HG02973 (cell line): Measurements from ENCODE around the gene ENTPD7.
"Not testable (repeated sequence)": the region's sequence is repeated elsewhere in the genome, so short reads cannot be mapped to it uniquely, and the experiment has no call there.

ENCODE experiments used
- ATAC-seq: cut with Tn5 transposase; IDR thresholded peaks from one replicate; pipeline ENCODE4 v1.9.1; 2021; ENCODE audit warnings: moderate library complexity; ENCODE audit not compliant: unreplicated experiment

Gene ENTPD7, protein sequence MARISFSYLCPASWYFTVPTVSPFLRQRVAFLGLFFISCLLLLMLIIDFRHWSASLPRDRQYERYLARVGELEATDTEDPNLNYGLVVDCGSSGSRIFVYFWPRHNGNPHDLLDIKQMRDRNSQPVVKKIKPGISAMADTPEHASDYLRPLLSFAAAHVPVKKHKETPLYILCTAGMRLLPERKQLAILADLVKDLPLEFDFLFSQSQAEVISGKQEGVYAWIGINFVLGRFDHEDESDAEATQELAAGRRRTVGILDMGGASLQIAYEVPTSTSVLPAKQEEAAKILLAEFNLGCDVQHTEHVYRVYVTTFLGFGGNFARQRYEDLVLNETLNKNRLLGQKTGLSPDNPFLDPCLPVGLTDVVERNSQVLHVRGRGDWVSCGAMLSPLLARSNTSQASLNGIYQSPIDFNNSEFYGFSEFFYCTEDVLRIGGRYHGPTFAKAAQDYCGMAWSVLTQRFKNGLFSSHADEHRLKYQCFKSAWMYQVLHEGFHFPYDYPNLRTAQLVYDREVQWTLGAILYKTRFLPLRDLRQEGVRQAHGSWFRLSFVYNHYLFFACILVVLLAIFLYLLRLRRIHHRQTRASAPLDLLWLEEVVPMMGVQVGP

GRCh38 chr10:99659031-99659867, at the start of gene ENTPD7:
TSS of gene ENTPD7 (plus strand) at chr10:99659509. CDS start at chr10:99659957, 448 bp downstream.
- ATAC-seq, result peak; percentile 99

DNA sequence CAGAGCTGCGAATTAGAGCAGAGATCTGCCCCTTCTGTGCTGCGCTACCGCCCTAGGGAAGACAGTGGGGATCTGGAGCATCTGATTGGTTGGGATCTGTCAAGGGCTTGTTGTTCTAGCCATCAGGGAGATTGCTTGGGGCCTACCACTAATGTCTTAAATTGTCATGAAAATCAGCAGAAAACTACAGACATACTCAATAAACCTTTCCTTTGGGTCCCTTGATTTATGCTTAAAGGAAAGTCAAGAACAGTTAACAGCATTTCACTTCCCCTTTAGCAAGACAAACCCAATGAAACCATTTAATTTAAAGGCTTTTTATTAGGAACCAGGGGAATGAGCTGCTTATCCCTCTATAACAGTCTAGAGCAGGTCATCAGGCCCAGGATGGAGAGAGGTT, 49.1 kb upstream of the ENTPD7 start:
- ATAC-seq, result no peak

GRCh38 chr10:99611326-99611725, 48.0 kb upstream of the ENTPD7 start:
- no peak for ATAC-seq

GRCh38 chr10:99612167-99612831, 47.0 kb upstream of the ENTPD7 start:
- no peak for ATAC-seq

DNA sequence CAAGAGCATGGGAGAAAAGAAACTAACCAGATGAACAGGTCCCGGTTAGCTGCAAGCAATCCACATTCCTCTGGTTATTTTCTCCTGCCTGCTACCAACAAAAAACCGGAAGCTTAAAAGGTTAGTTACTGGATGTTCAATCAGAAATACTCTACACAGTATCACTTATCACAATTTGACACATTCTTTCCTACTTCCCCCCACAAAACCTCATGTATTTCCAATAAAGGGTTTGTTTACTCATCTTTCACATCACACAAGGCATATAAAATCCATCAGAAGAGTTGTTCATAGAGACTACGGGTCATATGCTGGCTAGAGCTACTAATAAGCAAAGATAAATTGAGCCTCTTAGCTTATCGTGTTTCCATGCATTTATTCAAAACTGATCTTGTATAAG, 43.9 kb upstream of the ENTPD7 start:
- ATAC-seq, result no peak

GRCh38 chr10:99617696-99618095, 41.6 kb upstream of the ENTPD7 start:
- ATAC-seq, result no peak

- no peak for ATAC-seq
These were observed 40.1 kb upstream of the ENTPD7 start for GRCh38 chr10:99619090-99619800.

GRCh38 chr10:99619851-99620710, 39.2 kb upstream of the ENTPD7 start, which contains the start of gene SLC25A28:
TSS of gene SLC25A28 (minus strand) at chr10:99620439. CDS start at chr10:99620335, 104 bp downstream.
- peak; percentile 78 for ATAC-seq

GRCh38 chr10:99620711-99621453, 38.4 kb upstream of the ENTPD7 start:
- peak; percentile 82 for ATAC-seq

DNA sequence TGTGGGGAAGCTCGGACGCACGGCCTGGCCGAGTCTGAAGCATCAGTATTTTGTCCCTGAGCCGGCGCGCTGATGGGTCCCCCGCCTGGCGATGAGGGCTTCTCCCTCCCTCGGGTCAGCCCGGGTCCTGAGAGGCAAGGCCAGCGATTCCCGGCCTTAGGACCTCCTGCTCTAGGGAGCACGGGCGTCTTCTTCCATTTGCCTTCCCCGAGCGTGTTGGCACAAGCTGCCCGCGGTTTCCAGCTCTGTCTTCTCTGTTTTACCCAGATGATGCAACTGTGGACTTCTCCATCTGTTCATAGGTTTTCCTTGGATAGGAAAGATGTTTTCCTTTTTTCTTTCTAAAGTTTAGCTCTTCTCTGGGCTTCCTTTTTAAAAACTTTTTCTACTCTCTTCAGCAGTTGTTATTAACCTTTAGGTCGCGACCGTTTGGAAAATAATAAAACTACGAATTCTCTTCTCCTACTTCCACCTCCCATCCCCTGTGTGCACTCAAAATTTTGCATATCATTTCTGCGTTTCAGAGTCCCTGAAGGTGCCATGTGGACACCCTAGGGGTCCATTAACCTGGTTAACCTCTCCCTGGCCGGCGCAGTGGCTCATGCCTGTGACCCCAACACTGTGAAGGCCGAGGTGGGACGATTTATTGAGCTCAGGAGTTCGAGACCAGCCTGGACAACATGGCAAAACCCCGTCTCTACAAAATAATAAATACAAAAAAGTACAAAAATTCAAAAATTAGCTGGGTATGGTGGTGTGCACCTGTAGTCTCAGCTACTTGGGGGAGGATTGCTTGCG, 37.7 kb upstream of the ENTPD7 start:
- no peak for ATAC-seq

GRCh38 chr10:99623919-99624318, 35.4 kb upstream of the ENTPD7 start:
- ATAC-seq, result no peak

DNA sequence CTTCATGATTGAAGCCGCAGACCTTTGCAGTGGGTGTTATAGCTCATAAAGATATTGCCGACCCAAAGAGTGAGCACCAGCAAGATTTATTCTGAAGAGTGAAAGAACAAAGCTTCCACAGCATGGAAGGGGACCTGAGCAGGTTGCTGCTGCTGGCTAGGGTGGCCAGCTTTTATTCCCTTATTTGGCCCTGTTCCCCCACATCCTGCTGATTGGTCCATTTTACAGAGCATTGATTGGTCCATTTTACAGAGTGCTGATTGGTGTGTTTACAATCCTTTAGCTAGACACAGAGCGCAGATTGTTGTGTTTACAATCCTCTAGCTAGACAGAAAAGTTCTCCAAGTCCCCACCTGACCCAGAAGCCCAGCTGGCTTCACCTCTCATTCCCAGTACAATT, 34.2 kb upstream of the ENTPD7 start:
- ATAC-seq, result not testable (repeated sequence)

DNA sequence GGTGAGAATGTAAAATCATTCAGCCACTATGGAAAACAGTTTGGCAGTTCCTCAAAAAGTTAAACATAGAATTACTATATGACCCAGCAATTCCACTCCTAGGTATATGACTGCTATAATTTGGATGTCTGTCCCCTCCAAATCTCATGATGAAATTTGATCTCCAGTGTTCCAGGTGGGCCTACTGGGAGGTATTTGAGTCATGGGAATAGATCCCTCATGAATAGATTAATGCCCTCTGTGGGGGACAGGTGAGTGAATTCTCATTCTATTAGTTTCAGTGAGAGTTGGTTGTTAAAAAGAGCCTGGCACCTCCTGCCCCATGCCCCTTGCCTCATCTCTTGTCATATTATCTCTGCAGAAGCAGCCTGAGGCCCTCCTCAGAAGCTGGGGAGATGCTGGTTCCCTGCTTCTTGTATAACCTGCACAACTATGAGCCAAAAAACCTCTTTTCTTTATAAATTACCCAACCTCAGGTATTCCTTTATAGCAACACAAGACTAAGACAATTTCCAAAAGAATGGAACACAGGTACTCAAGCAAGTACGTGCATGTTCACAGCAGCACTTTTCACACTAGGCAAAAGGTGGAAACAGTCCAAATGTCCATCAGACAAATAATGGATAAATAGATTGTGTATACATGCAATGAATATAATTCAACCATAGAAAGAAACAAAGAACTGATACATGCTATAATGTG, 30.2 kb upstream of the ENTPD7 start:
- ATAC-seq, result no peak

DNA sequence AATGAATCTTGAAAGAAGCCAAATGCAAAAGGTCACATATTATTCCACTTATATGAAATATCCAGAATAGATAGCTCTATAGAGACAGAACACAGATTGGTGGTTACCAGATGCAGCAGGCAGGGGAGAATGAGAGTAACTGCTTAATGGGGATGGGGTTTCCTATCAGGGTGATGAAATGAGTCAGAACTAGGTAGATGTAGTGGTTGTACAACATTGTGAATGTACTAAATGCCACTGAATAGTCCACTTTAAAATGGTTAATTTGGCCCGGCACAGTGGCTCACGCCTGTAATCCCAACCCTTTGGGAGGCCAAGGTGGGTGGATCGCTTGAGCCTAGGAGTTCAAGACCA, 29.7 kb upstream of the ENTPD7 start:
- ATAC-seq, result no peak

- no peak for ATAC-seq
These were observed 28.9 kb upstream of the ENTPD7 start for GRCh38 chr10:99630433-99630832.

GRCh38 chr10:99630991-99631390, 28.3 kb upstream of the ENTPD7 start:
- ATAC-seq, result no peak

GRCh38 chr10:99631496-99631895, 27.8 kb upstream of the ENTPD7 start:
- ATAC-seq, result no peak
